Esophagus squamous epithelium (tissue), 5 donors: ENCODE measurements around the gene DLEC1. TPM values are rescaled to one million over a fixed set of nuclear protein-coding genes. Genes with fewer than 3 reads are reported as not detected.
"Not testable (repeated sequence)": the region's sequence is repeated elsewhere in the genome, so short reads cannot be mapped to it uniquely, and the experiment has no call there.

Experiments used
- DNase-seq: peaks from one replicate; lab custom pipeline; 2025; lab: John Stamatoyannopoulos, UW
- H3K27ac ChIP-seq, 4 donors: fragments of 200-600 bp; sonication (generic); one replicate each; pipeline ENCODE4 v1.5.1; 2016 to 2019; ENCODE audit warnings: mild to moderate bottlenecking in 1 of 4
- H3K27me3 ChIP-seq, 4 donors: fragments of 200-600 bp; sonication (generic); 1 replicate in 3 of 4; 2 replicates in 1 of 4; pipeline versions ENCODE4 v1.5.1 to v1.6.0; 2017 to 2021; ENCODE audit warnings: antibody characterized with exemption in 1 of 4
- H3K36me3 ChIP-seq, 3 donors: fragments of 200-600 bp; sonication (generic); one replicate each; pipeline ENCODE4 v1.5.1; 2016 to 2019
- H3K4me1 ChIP-seq, 3 donors: fragments of 200-600 bp; sonication (generic); one replicate each; pipeline ENCODE4 v1.5.1; 2017 to 2019
- H3K4me3 ChIP-seq, 4 donors: fragments of 200-600 bp; sonication (generic); 1 replicate in 3 of 4; 2 replicates in 1 of 4; pipeline ENCODE4 v1.5.1; 2016 to 2019; ENCODE audit warnings: mild to moderate bottlenecking in 2 of 4, moderate library complexity in 1 of 4
- H3K9me3 ChIP-seq, 3 donors: fragments of 200-600 bp; sonication (generic); one replicate each; pipeline ENCODE4 v1.5.1; 2016 to 2019
- CTCF ChIP-seq, 6 experiments: fragments of 450-650 bp in 4 of 6; fragments of 200-600 bp in 2 of 6; sonication (generic) in 2 of 6; IDR thresholded peaks; one replicate each; pipeline ENCODE4 v1.5.1; 2016 to 2019; ENCODE audit warnings: antibody characterized with exemption in 6 of 6, mild to moderate bottlenecking in 4 of 6, moderate library complexity in 4 of 6
- POLR2A ChIP-seq, 4 donors: fragments of 450-650 bp; IDR thresholded peaks; one replicate each; pipeline ENCODE4 v1.6.1; 2017; ENCODE audit warnings: antibody characterized with exemption in 4 of 4, mild to moderate bottlenecking in 4 of 4, moderate library complexity in 3 of 4
- WGBS, 2 donors: methylation state at CpG; one replicate each; pipeline ENCODE4 v1.1.5; 2018; 5-methylcytosine and 5-hydroxymethylcytosine counted together
- intact Hi-C: fragments of 100-400 bp; cut with DNase I; formaldehyde crosslinking; loops from one replicate; pipeline ENCODE4 v1.15.0; 2022
- total RNA-seq, 4 donors: library from RNA; depleted of rRNA; stranded (reverse); fragments of >200 nt; gene quantifications; one replicate each; pipeline ENCODE4 v1.1.0, GENCODE V29; 2016
- donor health status: DM: yes; HTN: yes; CAD: no.

DLEC1 gene
- total RNA-seq, 4 donors from 2014 or later: 0.19 TPM; not detected in 3

GRCh38 chr3:38155825-38156224 is 116.8 kb downstream of the DLEC1 start:
- H3K27ac ChIP-seq: no peak overlapping the region
- H3K4me3 ChIP-seq: no peak overlapping the region
- H3K36me3 ChIP-seq: no peaks in the 10 kb centered on the region
- 90 to 94% methylated on average over 2 of the region's 2 CpGs for WGBS, 2 donors
- DNase-seq: no peak
- H3K9me3 ChIP-seq: no peaks in the 10 kb centered on the region
- H3K27me3 ChIP-seq: no peaks in the 10 kb centered on the region
- no peak for TF ChIP-seq POLR2A (IDR thresholded peaks at IDR 0.05)
- TF ChIP-seq CTCF (IDR thresholded peaks at IDR 0.05): no peak
- H3K4me1 ChIP-seq: peaks cover 4 to 48% (median 4%) of the 10 kb centered on the region in 3 donors
- intact Hi-C loops: no loop called here

- H3K4me1 ChIP-seq: peaks cover 4 to 38% (median 4%) of the 10 kb centered on the region in 3 donors
- 74 to 77% methylated on average over 2 of the region's 2 CpGs for WGBS, 2 donors
- intact Hi-C loops: no loop called here
- no peak for TF ChIP-seq CTCF (IDR thresholded peaks at IDR 0.05)
- TF ChIP-seq POLR2A (IDR thresholded peaks at IDR 0.05): no peak
- no peaks in the 10 kb centered on the region for H3K9me3 ChIP-seq
- DNase-seq: no peak
- no peak overlapping the region for H3K27ac ChIP-seq
- no peaks in the 10 kb centered on the region for H3K36me3 ChIP-seq
- H3K4me3 ChIP-seq: no peak overlapping the region
- no peaks in the 10 kb centered on the region for H3K27me3 ChIP-seq
Measured at GRCh38 chr3:38157117-38157516, 118.1 kb downstream of the DLEC1 start.

GRCh38 chr3:38157595-38157994 is 118.6 kb downstream of the DLEC1 start:
- 29 to 63% methylated on average over 3 of the region's 3 CpGs for WGBS, 2 donors
- no peaks in the 10 kb centered on the region for H3K9me3 ChIP-seq
- intact Hi-C loops: no loop called here
- no peak for TF ChIP-seq CTCF (IDR thresholded peaks at IDR 0.05)
- TF ChIP-seq POLR2A (IDR thresholded peaks at IDR 0.05): no peak
- H3K36me3 ChIP-seq: no peaks in the 10 kb centered on the region
- no peak overlapping the region for H3K4me3 ChIP-seq
- DNase-seq: no peak
- H3K27ac ChIP-seq: no peak overlapping the region
- peaks cover 4 to 35% (median 4%) of the 10 kb centered on the region in 3 donors for H3K4me1 ChIP-seq
- H3K27me3 ChIP-seq: no peaks in the 10 kb centered on the region

GRCh38 chr3:38158472-38158871 is 119.5 kb downstream of the DLEC1 start:
- TF ChIP-seq CTCF (IDR thresholded peaks at IDR 0.05): no peak
- TF ChIP-seq POLR2A (IDR thresholded peaks at IDR 0.05): no peak
- no peak for DNase-seq
- peaks cover 4 to 26% (median 4%) of the 10 kb centered on the region in 3 donors for H3K4me1 ChIP-seq
- 76 to 78% methylated on average over 3 to 5 of the region's 5 CpGs for WGBS, 2 donors
- H3K27ac ChIP-seq: no peak overlapping the region
- no peaks in the 10 kb centered on the region for H3K36me3 ChIP-seq
- no peaks in the 10 kb centered on the region for H3K9me3 ChIP-seq
- no peak overlapping the region for H3K4me3 ChIP-seq
- no peaks in the 10 kb centered on the region for H3K27me3 ChIP-seq
- intact Hi-C loops: no loop called here

GRCh38 chr3:38160704-38161103 is 121.7 kb downstream of the DLEC1 start:
- DNase-seq, H3K27me3 ChIP-seq, H3K9me3 ChIP-seq, H3K27ac ChIP-seq, intact Hi-C loops, H3K36me3 ChIP-seq, H3K4me3 ChIP-seq: not testable (repeated sequence)
- 91% methylated on average over 11 of the region's 11 CpGs for WGBS, 2 donors
- H3K4me1 ChIP-seq: peaks cover 3 to 13% (median 3%) of the 10 kb centered on the region in 3 donors
